Stimulated activated CD4-positive, alpha-beta T cell treated with anti-CD3 and anti-CD28 coated beads, Interleukin-1b, Interleukin-23, amount 100 ng/mL, for 48 hours (primary cell): ENCODE measurements around the gene HOXB8.

ENCODE experiments used
- DNase-seq: peaks from one replicate; pipeline ENCODE4 v3.0.0-alpha.2; 2020

Gene HOXB8

GRCh38 chr17:48610282-48611211, 4.5 kb downstream of the HOXB8 start, which contains the start of gene HOXB7:
Gene HOXB7, minus strand, starts transcription at chr17:48611017. Its CDS starts 99 bp downstream, at chr17:48610918.
- peak; percentile 61 for DNase-seq

DNA sequence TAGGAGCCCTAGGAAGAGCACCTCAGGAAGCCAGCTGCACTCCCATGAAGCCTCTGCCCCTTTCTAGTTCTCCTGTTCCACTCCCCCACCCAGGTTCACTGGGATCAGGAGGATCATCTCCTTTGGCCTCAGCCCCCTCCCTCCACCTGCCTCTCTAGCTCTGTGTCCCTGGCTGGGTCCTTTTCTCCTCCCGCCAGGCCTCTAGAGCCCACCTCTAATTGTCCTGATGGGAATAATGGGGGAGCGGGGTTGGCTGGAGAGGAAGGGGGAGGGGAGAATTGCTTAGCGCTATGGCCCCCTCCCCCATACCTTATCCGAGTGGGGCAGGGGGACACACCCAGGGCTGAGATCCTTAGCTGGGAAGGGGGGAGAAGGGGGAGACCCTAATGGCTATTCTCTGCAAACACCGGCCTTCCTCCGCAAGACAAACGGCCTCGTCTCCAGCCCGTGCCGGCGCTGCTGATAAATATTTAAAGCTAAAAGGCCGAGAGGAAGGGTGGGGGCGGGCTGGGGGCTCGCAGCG, 5.3 kb downstream of the HOXB8 start:
- no peak for DNase-seq

DNA sequence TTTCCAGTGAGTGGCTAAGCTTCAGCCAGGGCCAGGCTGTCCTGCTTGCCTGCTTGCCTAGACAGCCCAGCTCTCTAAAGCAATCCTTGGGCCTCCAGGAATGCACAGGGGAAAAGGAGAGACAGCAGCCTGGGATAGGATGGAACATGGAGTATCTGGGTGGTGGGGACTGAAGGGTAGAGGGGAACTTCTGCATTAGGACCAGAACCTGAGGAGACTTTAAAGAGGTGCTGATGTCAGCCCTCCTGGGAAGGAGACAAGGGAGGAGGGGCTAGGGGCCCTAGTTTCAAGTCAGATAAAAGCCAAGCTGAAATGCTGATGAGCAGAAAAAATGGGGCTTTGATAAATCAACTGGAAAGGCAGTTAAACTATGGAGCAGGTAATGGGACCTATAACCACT, 6.1 kb downstream of the HOXB8 start:
- no peak for DNase-seq

DNA sequence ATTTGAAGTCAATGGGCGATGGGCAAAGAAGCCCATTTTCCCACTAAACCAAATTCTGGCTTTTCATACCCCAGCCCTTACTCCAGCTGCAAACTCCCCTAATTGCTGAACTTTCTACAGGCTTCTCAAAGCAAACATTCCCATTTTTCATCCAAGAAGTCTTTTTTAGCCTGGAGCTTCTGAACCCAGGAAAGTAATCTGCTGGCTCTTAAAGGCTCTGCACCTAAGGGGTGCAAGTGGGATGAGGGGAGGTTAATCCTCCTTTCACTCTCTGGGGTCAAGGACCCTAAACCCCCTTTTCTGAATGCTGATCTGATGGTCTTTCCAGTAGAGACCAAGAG, 6.6 kb downstream of the HOXB8 start:
- DNase-seq, result no peak

DNA sequence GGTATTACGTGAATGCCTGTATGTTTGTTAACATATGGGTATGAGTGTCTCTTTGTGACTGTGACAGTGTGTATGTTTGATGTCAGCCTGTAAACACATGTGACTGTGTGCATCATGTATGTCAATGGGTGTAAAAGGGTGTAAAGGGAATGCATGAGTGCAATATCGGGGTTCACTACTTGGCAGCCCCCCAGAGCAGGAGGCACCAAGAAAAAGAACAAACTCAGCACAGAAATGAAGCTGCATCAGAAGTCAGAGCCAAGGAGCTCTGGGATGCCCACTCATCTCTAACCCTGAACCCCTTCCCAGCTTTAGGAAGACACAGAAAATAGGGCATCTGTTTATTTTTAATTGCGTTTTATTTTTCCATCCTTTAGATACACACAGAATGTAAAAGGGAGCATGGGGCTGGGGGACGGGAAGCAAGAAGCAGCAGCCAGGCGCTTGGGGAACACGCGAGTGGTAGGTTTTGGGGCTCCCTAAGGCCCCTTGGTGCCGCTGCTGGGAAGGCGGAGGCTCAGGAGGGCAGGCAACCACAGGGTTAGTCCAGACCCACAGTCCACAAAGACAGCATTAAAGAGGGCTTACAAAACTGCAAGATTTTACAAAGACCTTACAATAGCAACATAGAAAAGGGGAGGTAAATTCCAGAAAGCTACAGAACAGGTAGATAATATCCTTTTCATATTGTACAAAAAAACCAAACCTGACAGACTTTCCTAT, 8.0 kb downstream of the HOXB8 start:
- DNase-seq, result no peak

DNA sequence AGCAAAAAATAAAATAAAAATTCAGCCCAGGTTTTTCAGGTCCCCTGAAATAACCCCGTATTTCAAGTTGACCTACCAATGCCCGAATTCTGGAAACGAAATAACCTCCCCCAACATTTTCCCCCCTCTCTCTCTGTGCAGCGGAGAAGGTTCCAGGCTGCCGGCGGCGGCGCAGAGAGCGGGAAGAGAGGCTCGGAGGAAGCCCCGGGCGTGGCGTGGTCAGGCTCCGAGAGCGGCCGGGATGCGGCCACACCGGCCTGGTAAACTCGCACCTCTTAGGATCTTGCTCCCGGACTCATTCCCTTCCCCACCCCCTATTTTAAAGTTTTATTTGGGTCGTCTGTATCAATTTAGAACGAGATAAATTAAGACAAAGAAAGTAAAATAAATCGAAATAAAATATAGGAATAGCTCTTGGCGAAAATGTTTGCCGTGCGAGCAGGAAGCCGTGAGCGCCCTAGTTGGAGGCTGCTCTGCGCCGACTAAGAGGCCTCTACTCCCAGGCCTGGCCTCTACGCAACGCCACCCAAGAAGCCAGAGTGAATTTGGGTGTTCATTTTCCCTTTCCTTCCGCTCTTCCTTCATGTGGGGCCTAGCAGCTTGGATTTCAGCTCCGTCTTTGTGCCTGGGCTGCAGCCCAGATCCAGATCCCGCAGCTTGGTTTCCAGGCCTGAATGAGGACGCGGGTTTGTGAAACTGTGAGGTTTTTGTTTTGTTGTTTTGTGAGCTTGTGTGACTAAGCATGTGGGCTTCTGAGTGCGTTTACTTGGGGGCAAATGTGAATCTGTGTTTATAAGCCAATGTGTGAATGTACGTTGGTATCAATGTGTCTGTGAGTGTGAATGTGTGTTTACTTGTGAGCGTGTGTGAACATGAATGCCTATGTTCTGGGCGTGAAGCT, 8.9 kb downstream of the HOXB8 start:
- DNase-seq, result no peak

DNA sequence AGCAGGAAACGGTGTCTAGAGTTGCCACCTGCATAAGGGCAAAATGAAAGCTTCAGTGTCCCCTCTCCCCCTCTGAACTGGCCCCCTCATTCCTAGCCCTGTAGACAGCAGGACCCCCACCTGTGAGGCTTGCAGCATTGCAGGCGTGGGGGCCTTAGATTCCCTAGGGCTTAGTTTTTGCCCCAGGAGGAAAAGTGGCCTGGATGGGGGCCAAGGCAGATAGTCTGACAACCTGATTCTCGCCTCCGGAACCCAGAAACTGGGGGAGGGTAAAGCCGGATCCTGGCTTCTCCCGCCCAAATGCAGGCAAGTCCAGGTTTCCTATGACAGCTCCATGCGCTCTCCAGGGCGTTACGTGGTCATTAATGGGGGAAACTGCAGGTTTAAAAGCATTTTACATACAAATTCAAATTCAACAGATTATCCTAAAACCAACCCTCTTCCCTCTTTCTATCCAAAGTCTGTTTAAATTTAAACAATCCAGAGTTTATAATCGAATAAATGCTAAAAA, 9.6 kb downstream of the HOXB8 start:
- DNase-seq, result no peak

- DNase-seq, result no peak
Measured at GRCh38 chr17:48604770-48605329, 10.2 kb downstream of the HOXB8 start, which contains the start of gene HOXB6. Gene HOXB6, minus strand, starts transcription at chr17:48604986. Its CDS starts 6,836 bp downstream, at chr17:48598150.

GRCh38 chr17:48603959-48604769, 10.9 kb downstream of the HOXB8 start:
- DNase-seq, result no peak

DNA sequence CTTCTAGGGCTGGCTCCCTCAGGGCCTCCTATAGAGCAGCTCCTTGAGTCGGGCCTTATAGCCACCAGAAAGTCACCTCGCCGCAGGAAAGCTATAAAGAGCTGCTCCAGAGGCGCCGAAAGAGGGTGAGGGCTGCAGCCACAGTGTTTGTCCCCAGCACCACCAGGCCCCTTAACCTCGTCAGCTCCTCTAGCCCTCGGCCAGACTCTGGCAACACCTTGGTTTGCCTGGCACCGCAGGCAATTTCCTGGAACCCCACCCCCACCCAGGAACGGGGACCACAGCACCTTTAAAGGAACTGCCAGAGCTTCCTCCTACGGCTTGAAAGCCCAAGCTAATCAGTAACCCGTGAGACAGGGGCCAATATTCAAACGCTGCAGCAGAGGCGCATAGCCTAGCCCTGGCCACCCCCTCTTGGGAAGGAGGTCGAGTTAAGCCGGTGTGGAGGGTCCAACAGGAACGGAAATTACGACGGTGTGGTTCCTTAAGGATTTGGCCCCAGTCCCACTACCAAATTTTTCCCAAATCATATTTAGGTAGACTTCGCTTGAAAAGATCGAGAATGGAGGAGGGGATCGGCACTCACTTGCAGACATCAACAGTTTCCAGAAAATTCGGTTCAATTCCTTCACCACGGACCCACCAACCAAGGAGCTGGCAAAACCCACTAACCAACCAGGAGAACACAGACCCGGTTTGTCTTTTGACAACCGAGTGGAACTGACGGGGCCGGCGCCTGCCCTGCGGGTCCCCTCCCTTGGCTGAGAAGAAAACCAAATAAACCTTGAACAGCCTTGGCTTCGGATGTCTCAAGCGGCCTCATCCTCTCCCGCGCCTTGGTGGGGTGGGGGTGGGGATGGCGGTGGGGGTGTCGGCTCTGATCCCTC, 13.3 kb downstream of the HOXB8 start:
- no peak for DNase-seq

DNA sequence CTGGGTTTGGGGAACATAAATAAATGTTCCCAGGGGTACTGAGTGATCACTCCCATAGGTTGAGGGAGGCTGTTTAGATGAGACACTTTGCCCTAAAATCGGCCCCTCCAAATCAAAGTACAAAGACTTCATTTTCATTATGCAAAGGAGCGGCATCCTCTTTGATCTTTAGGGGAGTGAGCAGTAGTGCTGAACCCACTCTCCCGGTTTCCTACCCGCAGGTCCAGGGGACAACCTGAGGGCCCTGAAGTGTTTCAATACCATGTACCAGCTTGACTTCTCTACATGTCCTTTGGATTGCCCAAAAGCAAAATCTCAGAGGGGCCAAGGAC, 13.9 kb downstream of the HOXB8 start:
- no peak for DNase-seq

DNA sequence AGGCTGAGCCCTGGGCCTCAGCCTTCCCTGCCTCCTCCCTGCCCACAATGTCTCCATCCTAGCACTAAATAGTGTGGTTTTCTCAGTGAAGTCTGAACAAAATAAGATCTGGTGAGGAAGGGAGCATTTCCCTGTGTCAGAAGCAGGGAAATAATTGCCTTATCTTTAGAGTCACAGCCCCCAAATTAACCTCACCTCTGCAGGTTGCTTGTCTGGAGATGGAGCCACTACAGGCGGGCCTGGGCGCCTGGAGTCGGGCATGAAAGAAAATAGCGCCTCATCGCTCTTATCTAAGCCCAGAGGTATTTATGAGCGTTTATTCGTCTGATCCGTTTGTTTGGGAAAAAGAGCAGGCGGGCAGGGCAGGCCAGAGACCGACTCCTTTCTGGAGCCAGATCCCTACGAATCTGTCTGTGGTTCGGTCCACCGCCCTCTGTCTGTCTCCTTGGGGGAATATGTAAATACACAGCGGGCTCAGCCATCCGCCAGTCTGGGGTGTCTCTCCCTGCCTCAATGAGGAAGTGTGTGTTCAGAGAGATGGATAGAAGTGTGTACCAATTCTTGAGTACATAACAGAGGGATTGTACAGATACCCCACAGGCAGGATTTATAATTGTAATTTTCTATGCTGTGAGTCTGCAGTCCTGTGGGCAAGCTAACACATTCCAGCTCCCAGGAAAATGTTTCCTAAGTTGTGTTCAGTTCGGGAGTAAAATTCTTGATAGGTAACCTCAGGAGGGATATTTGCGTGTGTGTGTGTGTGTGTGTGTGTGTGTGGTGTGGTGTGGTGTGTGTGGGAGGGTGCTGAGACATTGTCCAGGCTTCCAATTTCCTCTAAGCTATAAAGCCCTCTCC, 14.6 kb downstream of the HOXB8 start:
- DNase-seq, result no peak

DNA sequence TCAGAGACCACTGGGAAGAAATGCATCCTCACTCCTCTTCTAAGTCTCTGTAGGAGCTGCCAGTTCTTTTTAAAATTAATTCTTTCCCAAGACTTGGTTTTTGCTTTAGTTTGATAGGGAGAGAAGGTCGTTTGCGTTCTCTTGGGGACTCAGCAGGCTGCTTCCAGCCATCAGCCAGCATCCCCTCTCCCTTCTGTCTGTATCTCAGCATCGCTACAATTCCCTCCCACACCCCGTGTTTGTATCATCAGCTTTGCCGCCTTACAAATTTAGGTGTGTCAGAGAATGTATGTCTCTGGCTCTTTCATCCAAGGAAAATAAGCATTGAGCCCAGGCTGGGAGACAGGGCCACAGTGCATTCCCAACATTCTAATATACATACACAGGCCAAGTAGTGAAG, 15.7 kb downstream of the HOXB8 start:
- no peak for DNase-seq

DNA sequence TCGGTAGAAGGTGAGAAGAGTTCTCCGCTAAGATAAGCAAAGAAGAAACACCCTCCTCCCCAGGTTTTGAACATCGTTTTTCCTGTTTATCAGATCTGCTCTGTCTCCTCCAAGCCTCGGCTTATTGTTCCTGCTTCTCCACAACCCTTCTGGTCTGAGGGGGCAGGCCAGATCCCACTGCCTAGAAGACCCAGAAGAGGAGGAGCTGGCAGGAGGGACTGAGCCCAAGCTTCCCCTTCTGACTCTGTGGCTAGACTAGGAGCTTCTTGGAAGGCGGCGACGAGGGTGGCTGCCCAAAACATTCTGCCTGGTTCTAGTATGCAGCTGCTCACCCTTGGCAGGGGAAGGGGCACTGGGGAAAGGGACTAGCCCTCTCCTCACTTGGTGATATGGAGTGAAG, 16.4 kb downstream of the HOXB8 start:
- no peak for DNase-seq

DNA sequence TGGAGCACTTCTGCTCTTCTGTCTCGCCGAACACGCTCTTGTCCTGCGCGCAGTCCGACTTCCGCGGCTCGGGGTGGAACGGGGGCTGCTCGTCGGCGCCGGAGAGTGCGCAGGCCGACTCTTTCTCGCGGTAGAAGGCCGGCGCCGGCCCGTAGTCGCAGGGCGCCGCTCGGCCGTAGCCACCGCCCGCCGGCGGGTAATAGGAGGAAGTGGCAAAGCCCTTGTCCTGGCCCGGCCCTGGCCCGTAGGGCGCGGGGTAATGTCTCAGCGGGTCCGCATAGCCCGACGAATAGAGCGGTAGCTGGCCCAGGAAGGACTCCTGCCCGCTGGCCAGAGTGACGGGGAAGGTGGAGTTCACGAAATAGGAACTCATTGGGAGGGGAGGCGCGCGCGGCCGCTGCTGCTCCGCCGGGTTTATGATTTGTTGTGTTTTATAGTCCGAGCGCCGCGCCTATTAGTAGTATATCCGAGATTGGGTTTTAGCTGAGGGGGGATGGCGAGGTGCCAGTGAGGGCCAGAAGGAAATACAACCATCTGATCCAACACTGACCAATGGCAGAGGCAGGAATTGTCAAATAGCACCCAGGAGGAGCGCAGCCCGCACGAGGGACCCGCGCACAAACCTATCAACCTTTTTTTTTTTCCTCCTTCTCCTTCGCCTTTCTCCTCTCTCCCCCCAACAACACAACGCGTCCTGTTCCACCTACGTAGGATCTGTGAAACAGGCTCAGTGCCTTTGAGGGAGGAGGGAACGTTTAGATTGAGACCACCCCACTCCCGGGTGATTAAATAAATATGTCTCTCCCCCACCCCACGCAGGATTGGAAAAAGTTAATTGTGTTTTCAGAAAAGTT, 17.1 kb downstream of the HOXB8 start:
- DNase-seq, result no peak

DNA sequence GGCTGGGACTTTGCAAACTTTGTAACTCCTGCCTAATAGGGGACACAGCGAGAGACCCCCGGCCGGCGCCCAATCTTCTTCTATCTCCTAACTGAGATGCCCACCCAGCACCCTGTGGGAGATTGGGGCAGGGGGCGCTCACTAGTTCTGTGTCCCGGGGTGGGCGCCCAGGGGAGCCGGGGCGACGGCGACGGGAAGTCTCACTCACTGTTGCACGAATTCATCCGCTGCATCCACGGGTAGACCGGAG, 17.6 kb downstream of the HOXB8 start:
- no peak for DNase-seq

DNA sequence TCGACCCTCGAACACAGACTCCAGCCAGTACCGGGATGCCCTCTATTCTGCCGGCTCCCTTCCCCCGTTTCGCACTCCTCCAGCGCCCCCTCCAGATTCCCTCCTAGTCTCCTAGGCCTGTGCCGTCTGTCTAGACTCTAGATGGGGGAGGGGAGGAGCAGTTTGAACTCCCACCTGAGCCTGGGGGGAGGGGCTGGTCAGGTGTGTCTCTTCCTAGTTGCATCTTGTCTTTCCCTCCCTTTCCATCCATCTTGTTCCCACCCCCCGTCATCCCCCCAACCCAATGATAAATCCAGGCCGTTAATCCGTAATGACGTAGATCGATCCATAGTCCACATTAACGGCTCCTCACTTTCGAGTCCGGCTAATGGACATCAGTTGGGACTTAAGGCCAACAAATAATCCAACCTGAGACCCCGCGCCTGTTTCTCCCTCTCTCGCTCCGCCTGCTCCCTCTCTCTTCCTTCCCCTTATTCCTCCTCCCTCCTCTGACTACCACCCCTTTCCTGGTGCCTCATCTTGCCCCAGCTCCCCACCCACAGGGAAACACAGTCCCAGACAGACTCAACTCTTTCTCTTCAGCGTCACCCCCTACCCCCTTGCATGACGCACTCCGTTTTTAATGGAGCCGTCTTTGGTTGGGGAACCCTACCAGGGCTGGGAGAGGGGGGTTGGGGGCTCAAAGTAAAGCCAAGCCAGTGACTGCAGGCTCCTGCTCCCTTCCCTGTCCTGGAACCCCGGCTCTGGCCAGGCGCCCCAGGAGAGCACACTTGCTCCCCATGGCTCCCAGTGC, 18.2 kb downstream of the HOXB8 start:
- no peak for DNase-seq
